Endothelial cell of umbilical vein (primary cell): ENCODE results near the gene HCK. TPM values are rescaled to one million over a fixed set of nuclear protein-coding genes. Genes with fewer than 3 reads are reported as not detected.

Experiments used
- BruUV-seq: library from RNA; stranded (reverse); fragments of 400-500 nt; replicated peaks from 2 replicates; lab custom pipeline; 2021; lab: Mats Ljungman, UMichigan
- CTCF ChIA-PET: fragments of 300-600, 350-600 bp; sonication (Branson Sonifier 250); formaldehyde crosslinking; loops from one replicate; lab custom pipeline; 2021; ENCODE audit warnings: antibody characterized with exemption, inconsistent platforms; lab: Charles Lee
- POLR2A ChIA-PET: fragments of 300-600, 350-600 bp; sonication (Branson Sonifier 250); formaldehyde crosslinking; loops from one replicate; lab custom pipeline; 2021; ENCODE audit warnings: antibody characterized with exemption, inconsistent platforms; lab: Charles Lee
- DNase-seq: peaks from one replicate; pipeline ENCODE4 v3.0.0-alpha.2; 2011; ENCODE audit warnings: low read depth, low spot score
- FAIRE-seq: peaks from 2 replicates; lab custom pipeline; 2011; peaks lifted over from hg19 to GRCh38; lab: Jason Lieb, UNC
- H2AFZ ChIP-seq: 2 replicates; pipeline ENCODE4 v1.6.0; 2012; ENCODE audit warnings: low read depth, low read length, control low read depth, inconsistent platforms
- H3K27ac ChIP-seq: 2 replicates; pipeline ENCODE4 v1.5.1; 2011; ENCODE audit warnings: low read depth, mild to moderate bottlenecking, control low read depth, low read length, moderate library complexity; ENCODE audit not compliant: insufficient read depth
- H3K27me3 ChIP-seq, 2 experiments: 2 replicates each; pipeline versions ENCODE4 v1.6.0 to v1.6.1; 2011; ENCODE audit warnings: low read length in 2 of 2, mixed read lengths in 1 of 2; ENCODE audit not compliant: control insufficient read depth in 2 of 2, insufficient read depth in 2 of 2
- H3K36me3 ChIP-seq, 2 experiments: 2 replicates in 1 of 2; 3 replicates in 1 of 2; pipeline ENCODE4 v1.5.1; 2011; ENCODE audit warnings: low read length in 2 of 2, mild to moderate bottlenecking in 1 of 2, moderate library complexity in 1 of 2; ENCODE audit not compliant: control insufficient read depth in 2 of 2, insufficient read depth in 2 of 2; ENCODE audit errors: extremely low read depth in 1 of 2
- H3K4me1 ChIP-seq: 3 replicates; pipeline ENCODE4 v1.5.1; 2011; ENCODE audit warnings: mild to moderate bottlenecking, low read length; ENCODE audit not compliant: control insufficient read depth, insufficient read depth; ENCODE audit errors: extremely low read depth
- H3K4me2 ChIP-seq: 2 replicates; pipeline ENCODE4 v1.6.1; 2011; ENCODE audit warnings: low read length, control low read depth, mixed read lengths; ENCODE audit not compliant: insufficient read depth
- H3K4me3 ChIP-seq, 3 experiments: fragments of 200-600 bp in 1 of 3; sonication (generic), shearing (Covaris generic) in 1 of 3; replicated peaks in 1 of 3; 2 replicates each; pipeline ENCODE4 v1.5.1; 2011 to 2016; ENCODE audit warnings: control low read depth in 3 of 3, low read length in 3 of 3, mild to moderate bottlenecking in 2 of 3, inconsistent platforms in 1 of 3, low read depth in 1 of 3, moderate library complexity in 1 of 3; ENCODE audit not compliant: insufficient read depth in 1 of 3
- H3K79me2 ChIP-seq: 2 replicates; pipeline ENCODE4 v1.6.0; 2012; ENCODE audit warnings: low read length, inconsistent platforms; ENCODE audit not compliant: control insufficient read depth, insufficient read depth
- H3K9ac ChIP-seq: replicated peaks from 2 replicates; pipeline ENCODE3; 2011; ENCODE audit warnings: low read length, control low read depth; ENCODE audit not compliant: insufficient read depth; ENCODE audit errors: extremely low read depth
- H3K9me1 ChIP-seq: replicated peaks from 3 replicates; pipeline ENCODE4 v1.6.0; 2011; ENCODE audit warnings: mild to moderate bottlenecking, low read length; ENCODE audit not compliant: control insufficient read depth, insufficient read depth; ENCODE audit errors: extremely low read depth
- H3K9me3 ChIP-seq: replicated peaks from 2 replicates; pipeline ENCODE4 v1.5.1; 2012; ENCODE audit warnings: low read length, inconsistent platforms; ENCODE audit not compliant: control insufficient read depth, insufficient read depth
- H4K20me1 ChIP-seq: replicated peaks from 2 replicates; pipeline ENCODE3; 2011; ENCODE audit warnings: mild to moderate bottlenecking, low read length; ENCODE audit not compliant: control insufficient read depth, insufficient read depth; ENCODE audit errors: extremely low read depth
- CTCF ChIP-seq, 2 donors: IDR thresholded peaks; 1 replicate in 1 of 2; 2 replicates in 1 of 2; pipeline ENCODE4 v1.5.1; 2011; ENCODE audit warnings: low read length in 2 of 2, mild to moderate bottlenecking in 2 of 2, moderate library complexity in 2 of 2, control low read depth in 1 of 2, inconsistent platforms in 1 of 2, low read depth in 1 of 2; ENCODE audit not compliant: insufficient read depth in 1 of 2; ENCODE audit errors: extremely low read depth in 1 of 2
- EZH2 ChIP-seq: IDR thresholded peaks from 2 replicates; pipeline ENCODE4 v1.6.1; 2012; ENCODE audit warnings: borderline replicate concordance, low read depth, mild to moderate bottlenecking, moderate library complexity, low read length, inconsistent platforms; ENCODE audit not compliant: severe bottlenecking
- FOS ChIP-seq: IDR thresholded peaks from 2 replicates; pipeline ENCODE4 v1.6.1; 2011; ENCODE audit warnings: mild to moderate bottlenecking, low read length, moderate library complexity, borderline replicate concordance; ENCODE audit not compliant: insufficient read depth
- GATA2 ChIP-seq: IDR thresholded peaks from 2 replicates; pipeline ENCODE4 v1.7.0; 2011; ENCODE audit warnings: low read depth, mild to moderate bottlenecking, moderate library complexity, mixed read lengths, low read length; ENCODE audit not compliant: insufficient read length, insufficient read depth
- JUN ChIP-seq: IDR thresholded peaks from 2 replicates; pipeline ENCODE4 v1.6.1; 2011; ENCODE audit warnings: borderline replicate concordance, low read depth; ENCODE audit not compliant: insufficient read length, insufficient read depth
- MAX ChIP-seq: IDR thresholded peaks from 2 replicates; pipeline ENCODE4 v1.6.1; 2011; ENCODE audit not compliant: insufficient read depth, insufficient read length
- MYC ChIP-seq: IDR thresholded peaks from one replicate; pipeline ENCODE4 v1.6.1; 2011; ENCODE audit warnings: mild to moderate bottlenecking, low read depth, low read length
- POLR2A ChIP-seq: IDR thresholded peaks from 2 replicates; pipeline ENCODE4 v1.6.1; 2012; ENCODE audit warnings: low read depth, mild to moderate bottlenecking, control low read depth, low read length
- POLR2AphosphoS5 ChIP-seq: IDR thresholded peaks from 2 replicates; pipeline ENCODE4 v1.6.1; 2012; ENCODE audit warnings: low read depth, mild to moderate bottlenecking, control low read depth, low read length, moderate library complexity; ENCODE audit not compliant: insufficient read depth
- dilution Hi-C: fragments of 300-500 bp; cut with MboI; formaldehyde crosslinking; loops from one replicate; pipeline ENCODE4 v1.15.0; 2019; ENCODE audit warnings: low sequenced_read_pairs; ENCODE audit not compliant: extremely low pct_ligation_motif_present
- intact Hi-C: fragments of 100-400 bp; cut with micrococcal nuclease; formaldehyde crosslinking; loops from one replicate; pipeline ENCODE4 v1.10.0; 2022
- polyA plus RNA-seq, 4 experiments: library from polyadenylated mRNA; depleted of rRNA in 3 of 4; stranded (reverse) in 3 of 4; unstranded in 1 of 4; fragments of >200 nt; gene quantifications; 2 replicates each; pipeline versions ENCODE4 v1.2.1 to v1.2.3, GENCODE V29; 2011 to 2012; ENCODE audit warnings: missing spikeins in 1 of 4
- total RNA-seq: library from RNA; stranded (reverse); gene quantifications from 2 replicates; pipeline ENCODE4 v1.2.3, GENCODE V29; 2021

HCK gene
- total and polyA plus RNA-seq, 2 donors (not counting 3 experiments of a cell fraction or from before 2014, with no cell fraction given), result not detected

GRCh38 chr20:32111156-32111686, 59.2 kb downstream of the HCK start:
- Histone ChIP-seq H4K20me1 (no peaks in the 10 kb centered on the region), H3K27ac (no peak overlapping the region), H3K4me3 (no peak overlapping the region), H3K9me3 (no peaks in the 10 kb centered on the region), H3K4me2 (no peak overlapping the region), H3K9ac (no peak overlapping the region), H3K27me3 (no peaks in the 10 kb centered on the region), H2AFZ (no peak overlapping the region), H3K79me2 (peaks cover 59% of the 10 kb centered on the region), H3K36me3 (no peaks in the 10 kb centered on the region), H3K9me1 (no peaks in the 10 kb centered on the region), H3K4me1 (peaks cover 9% of the 10 kb centered on the region)
- no TSS peak for BruUV-seq
- ChIA-PET POLR2A (no interaction called here), CTCF (no interaction called here)
- dilution Hi-C loops, result no loop called here
- intact Hi-C loops, result no loop called here
- FAIRE-seq (peak; percentile 26), DNase-seq (no peak)
- no peak for TF ChIP-seq EZH2
- no peak for TF ChIP-seq MAX
- TF ChIP-seq MYC, result no peak
- no peak for TF ChIP-seq FOS
- TF ChIP-seq POLR2AphosphoS5, result no peak
- TF ChIP-seq CTCF (IDR thresholded peaks at IDR 0.05; ENCODE audit: extremely low read depth in 1 of 2, insufficient read depth in 1 of 2, low read depth in 1 of 2, low read length in 2 of 2), result no peak
- TF ChIP-seq JUN, result no peak
- TF ChIP-seq POLR2A, result no peak
- no peak for TF ChIP-seq GATA2
